Neural crest cell (in vitro differentiated cells): ENCODE measurements around the gene SCN8A. TPM values are rescaled to one million over a fixed set of nuclear protein-coding genes. Genes with fewer than 3 reads are reported as not detected.

Experiments
- DNase-seq: peaks from one replicate; pipeline ENCODE4 v3.0.0; 2021; ENCODE audit warnings: low read depth, mixed read lengths, low spot score
- H3K27ac Mint-ChIP-seq: one replicate; pipeline ENCODE4 v1.8.0; 2021; ENCODE audit warnings: mild to moderate bottlenecking, mixed read lengths; ENCODE audit not compliant: unreplicated experiment
- H3K27me3 Mint-ChIP-seq: 2 replicates; pipeline ENCODE4 v1.8.0; 2021; ENCODE audit warnings: low read depth, mild to moderate bottlenecking, mixed read lengths
- H3K36me3 Mint-ChIP-seq: 2 replicates; pipeline ENCODE4 v1.8.0; 2021; ENCODE audit warnings: low read depth, mild to moderate bottlenecking, mixed read lengths
- H3K4me1 Mint-ChIP-seq: 2 replicates; pipeline ENCODE4 v1.8.0; 2021; ENCODE audit warnings: mixed read lengths
- H3K4me3 Mint-ChIP-seq: one replicate; pipeline ENCODE4 v1.8.0; 2021; ENCODE audit warnings: mild to moderate bottlenecking, mixed read lengths
- H3K9me3 Mint-ChIP-seq: 2 replicates; pipeline ENCODE4 v1.8.0; 2021; ENCODE audit warnings: mixed read lengths
- total RNA-seq: library from RNA; stranded (reverse); gene quantifications from 2 replicates; pipeline ENCODE4 v1.2.1, GENCODE V29; 2021
- TF ChIP-seq, protein P1 (sequence below): fragments of 200-600 bp; sonication (generic); conservative IDR thresholded peaks from 2 replicates; pipeline ENCODE4 v1.5.0; 2021; ENCODE audit warnings: antibody characterized with exemption, mild to moderate bottlenecking

SCN8A gene
- total RNA-seq, 1 donor from 2014 or later = 13.0 TPM

DNA sequence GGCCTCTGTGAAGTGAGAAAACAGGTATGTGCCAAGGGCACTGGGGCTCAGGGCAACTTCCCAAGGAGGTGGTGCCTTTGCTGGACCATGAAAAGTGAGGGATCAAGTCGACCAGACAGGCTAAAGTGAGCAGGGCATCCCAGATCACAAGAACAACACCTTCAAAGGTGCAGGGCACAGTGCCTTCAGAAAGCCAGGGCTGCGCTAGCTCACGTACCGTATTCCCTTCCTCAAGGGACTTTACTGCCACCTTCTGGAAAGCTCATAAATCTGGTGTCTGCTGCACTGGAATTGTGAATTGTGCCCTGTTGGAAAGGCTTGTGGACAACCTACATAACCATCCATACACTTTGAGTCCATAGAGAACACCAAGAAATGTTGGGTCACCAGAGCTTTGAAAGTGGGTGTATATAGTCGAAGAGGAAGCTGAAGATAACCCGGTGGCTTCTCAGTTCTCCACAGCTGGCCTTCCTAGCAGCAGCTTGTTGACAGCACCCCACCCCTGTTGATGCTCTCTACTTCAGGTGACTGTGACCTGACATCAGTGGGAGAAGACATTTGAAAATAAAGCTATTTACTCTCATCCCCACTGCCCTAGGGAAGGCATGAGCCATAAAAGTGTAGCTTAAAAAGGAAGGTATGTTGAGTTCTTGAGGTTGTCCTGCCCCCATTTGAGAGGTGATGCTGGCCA is 233.0 kb downstream of the SCN8A start:
- Mint-ChIP-seq H3K27ac (no peak overlapping the region), H3K36me3 (peaks cover 7% of the 10 kb centered on the region), H3K4me1 (peaks cover 30% of the 10 kb centered on the region), H3K9me3 (no peaks in the 10 kb centered on the region), H3K27me3 (peaks cover 3% of the 10 kb centered on the region), H3K4me3 (peak overlapping the region; percentile 78)
- no peak for DNase-seq
- TF ChIP-seq, protein P1, sequence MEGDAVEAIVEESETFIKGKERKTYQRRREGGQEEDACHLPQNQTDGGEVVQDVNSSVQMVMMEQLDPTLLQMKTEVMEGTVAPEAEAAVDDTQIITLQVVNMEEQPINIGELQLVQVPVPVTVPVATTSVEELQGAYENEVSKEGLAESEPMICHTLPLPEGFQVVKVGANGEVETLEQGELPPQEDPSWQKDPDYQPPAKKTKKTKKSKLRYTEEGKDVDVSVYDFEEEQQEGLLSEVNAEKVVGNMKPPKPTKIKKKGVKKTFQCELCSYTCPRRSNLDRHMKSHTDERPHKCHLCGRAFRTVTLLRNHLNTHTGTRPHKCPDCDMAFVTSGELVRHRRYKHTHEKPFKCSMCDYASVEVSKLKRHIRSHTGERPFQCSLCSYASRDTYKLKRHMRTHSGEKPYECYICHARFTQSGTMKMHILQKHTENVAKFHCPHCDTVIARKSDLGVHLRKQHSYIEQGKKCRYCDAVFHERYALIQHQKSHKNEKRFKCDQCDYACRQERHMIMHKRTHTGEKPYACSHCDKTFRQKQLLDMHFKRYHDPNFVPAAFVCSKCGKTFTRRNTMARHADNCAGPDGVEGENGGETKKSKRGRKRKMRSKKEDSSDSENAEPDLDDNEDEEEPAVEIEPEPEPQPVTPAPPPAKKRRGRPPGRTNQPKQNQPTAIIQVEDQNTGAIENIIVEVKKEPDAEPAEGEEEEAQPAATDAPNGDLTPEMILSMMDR = peak; percentile 62

DNA sequence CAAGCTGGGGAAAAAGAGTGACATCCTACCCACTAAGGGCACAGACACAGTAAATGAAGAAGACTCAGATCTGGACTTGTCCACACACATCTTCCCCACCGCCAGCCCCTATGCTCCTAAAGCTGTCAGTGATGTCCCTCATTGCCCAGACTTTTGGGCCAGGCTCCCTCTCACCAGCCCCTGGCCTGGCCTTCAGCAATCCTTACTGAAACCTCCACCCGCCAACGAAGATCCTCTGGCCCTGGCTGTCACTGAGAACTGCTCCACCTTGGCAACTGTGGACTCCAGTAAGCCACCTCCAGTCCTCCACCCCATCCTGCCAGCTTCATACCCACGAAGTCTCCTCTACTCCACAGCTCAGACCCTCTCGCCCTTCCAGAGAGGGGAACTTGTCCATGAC is 234.2 kb downstream of the SCN8A start:
- no peak overlapping the region for H3K4me3 Mint-ChIP-seq
- H3K4me1 Mint-ChIP-seq = peaks cover 35% of the 10 kb centered on the region
- H3K36me3 Mint-ChIP-seq = peaks cover 7% of the 10 kb centered on the region
- peaks cover 3% of the 10 kb centered on the region for H3K27me3 Mint-ChIP-seq
- TF ChIP-seq, protein P1 = no peak
- no peak for DNase-seq
- H3K9me3 Mint-ChIP-seq = no peaks in the 10 kb centered on the region
- H3K27ac Mint-ChIP-seq = peak overlapping the region; percentile 78

DNA sequence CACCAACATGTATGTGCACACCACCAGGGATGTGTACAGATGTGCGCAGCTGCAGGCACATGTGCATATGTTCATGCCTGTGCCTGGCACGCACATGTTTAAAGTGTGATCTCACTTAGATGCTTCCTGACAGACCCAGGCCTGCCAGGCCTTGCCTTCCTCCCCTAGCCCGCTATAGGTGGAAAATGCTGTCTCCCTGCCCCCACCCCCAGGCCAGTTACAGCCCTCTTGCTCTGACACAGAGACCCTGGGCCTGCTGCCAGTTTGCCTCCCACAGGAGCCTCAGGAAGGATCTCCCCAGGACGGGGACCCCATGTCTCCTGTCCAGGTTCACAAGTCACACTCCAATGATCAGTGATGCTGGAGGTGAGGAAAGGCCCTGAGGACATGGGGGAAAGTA is 235.8 kb downstream of the SCN8A start:
- no peak overlapping the region for H3K4me3 Mint-ChIP-seq
- H3K9me3 Mint-ChIP-seq = no peaks in the 10 kb centered on the region
- TF ChIP-seq, protein P1 = no peak
- peaks cover 7% of the 10 kb centered on the region for H3K36me3 Mint-ChIP-seq
- H3K27me3 Mint-ChIP-seq = peaks cover 3% of the 10 kb centered on the region
- H3K27ac Mint-ChIP-seq = peak overlapping the region; percentile 62
- no peak for DNase-seq
- peaks cover 45% of the 10 kb centered on the region for H3K4me1 Mint-ChIP-seq

DNA sequence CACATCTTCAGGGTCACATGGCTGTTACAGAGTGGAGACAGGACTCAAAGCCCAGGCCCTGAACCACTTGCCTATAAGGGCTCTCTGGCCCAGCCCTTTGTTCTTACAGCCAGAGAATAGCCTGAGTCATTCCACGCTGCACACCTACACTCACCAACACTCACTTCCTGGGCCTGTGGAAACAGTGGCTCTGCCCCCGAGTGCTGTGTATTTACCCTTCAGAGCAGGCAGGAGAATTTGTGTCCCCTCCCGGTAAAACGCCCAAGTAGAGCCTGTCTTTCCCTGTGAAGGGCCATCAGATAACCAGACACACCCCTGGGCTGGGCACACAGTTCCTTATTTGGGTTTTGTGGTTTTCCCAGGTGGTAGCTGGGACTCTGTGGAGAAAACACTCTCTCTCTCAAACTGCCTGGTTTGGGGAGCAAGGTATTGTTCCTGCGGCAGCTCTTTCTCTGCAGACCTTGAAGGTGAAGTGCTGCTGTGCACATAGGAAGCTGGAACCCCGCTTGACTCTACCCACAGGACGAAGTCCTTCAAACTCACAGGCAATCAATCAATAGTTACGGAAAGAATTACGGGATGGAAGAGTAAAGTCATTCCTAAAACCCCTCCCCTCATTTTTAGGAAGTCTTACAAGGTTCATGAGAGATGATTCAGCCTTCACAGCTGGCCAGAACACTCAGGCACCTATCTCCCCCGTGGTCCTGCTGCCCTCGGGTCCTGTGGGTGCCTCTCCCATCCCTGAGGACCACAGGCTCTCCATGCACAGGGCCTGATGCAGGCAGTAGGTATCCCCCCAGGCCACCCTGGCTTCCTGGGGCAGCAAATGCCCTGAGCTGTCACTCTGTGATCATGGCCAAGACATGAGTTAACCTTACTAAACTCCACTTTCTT is 237.1 kb downstream of the SCN8A start:
- H3K27ac Mint-ChIP-seq = peak overlapping the region; percentile 79
- H3K4me1 Mint-ChIP-seq = peaks cover 57% of the 10 kb centered on the region
- TF ChIP-seq, protein P1 = no peak
- peaks cover 7% of the 10 kb centered on the region for H3K36me3 Mint-ChIP-seq
- no peak for DNase-seq
- H3K9me3 Mint-ChIP-seq = no peaks in the 10 kb centered on the region
- H3K27me3 Mint-ChIP-seq = peaks cover 3% of the 10 kb centered on the region
- peak overlapping the region; percentile 8 for H3K4me3 Mint-ChIP-seq

DNA sequence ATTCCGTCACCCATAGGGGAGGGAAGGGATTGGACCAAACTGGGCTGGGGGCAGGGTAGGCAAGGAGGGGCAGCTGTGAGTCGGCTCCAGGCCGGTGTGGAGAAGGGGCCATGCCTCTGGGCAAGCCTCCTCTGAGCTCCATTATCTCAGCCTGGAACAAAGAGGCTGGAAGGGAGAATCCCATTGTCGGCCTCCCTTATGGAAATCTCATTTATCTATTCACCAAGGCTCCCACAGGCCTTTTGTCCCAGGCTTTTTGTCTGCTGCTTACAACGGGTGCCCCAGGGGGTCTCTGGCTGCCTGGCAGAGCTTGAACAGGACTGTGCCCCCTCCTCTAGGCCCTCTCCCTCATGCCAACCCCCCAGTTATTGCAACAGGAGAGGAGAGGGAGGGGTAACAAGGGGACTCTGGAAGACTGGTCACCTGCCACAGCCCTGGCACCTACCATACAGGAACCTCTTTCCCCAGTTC is 238.0 kb downstream of the SCN8A start:
- peaks cover 5% of the 10 kb centered on the region for H3K36me3 Mint-ChIP-seq
- H3K27ac Mint-ChIP-seq = peak overlapping the region; percentile 74
- peaks cover 4% of the 10 kb centered on the region for H3K9me3 Mint-ChIP-seq
- peak overlapping the region; percentile 15 for H3K4me3 Mint-ChIP-seq
- TF ChIP-seq, protein P1 = no peak
- peaks cover 59% of the 10 kb centered on the region for H3K4me1 Mint-ChIP-seq
- DNase-seq = no peak
- H3K27me3 Mint-ChIP-seq = no peaks in the 10 kb centered on the region
